Spleen (tissue), 7 donors: ENCODE measurements around the gene HOXA2.

Experiments used
- POLR2A ChIP-seq, 3 donors: fragments of 450-650 bp; IDR thresholded peaks; one replicate each; pipeline ENCODE4 v1.5.1; 2017; ENCODE audit warnings: antibody characterized with exemption in 3 of 3, mild to moderate bottlenecking in 1 of 3
- TF ChIP-seq, protein P1 (sequence below), 11 experiments: fragments of 200-600 bp in 7 of 11; fragments of 450-650 bp in 4 of 11; sonication (generic) in 4 of 11; IDR thresholded peaks in 8 of 11; conservative IDR thresholded peaks in 3 of 11; 1 replicate in 7 of 11; 2 replicates in 4 of 11; pipeline versions ENCODE4 v1.4.0 to v1.8.0; 2016 to 2021; ENCODE audit warnings: antibody characterized with exemption in 11 of 11, inconsistent platforms in 4 of 11, mild to moderate bottlenecking in 1 of 11
- donor health status: DM: no; HTN: no; CAD: no; lungs with moderate emphysema.
- donor health status: DM: no; HTN: no; CAD: no.
- donor health status: DM: no; HTN: no; CAD: no.

DNA sequence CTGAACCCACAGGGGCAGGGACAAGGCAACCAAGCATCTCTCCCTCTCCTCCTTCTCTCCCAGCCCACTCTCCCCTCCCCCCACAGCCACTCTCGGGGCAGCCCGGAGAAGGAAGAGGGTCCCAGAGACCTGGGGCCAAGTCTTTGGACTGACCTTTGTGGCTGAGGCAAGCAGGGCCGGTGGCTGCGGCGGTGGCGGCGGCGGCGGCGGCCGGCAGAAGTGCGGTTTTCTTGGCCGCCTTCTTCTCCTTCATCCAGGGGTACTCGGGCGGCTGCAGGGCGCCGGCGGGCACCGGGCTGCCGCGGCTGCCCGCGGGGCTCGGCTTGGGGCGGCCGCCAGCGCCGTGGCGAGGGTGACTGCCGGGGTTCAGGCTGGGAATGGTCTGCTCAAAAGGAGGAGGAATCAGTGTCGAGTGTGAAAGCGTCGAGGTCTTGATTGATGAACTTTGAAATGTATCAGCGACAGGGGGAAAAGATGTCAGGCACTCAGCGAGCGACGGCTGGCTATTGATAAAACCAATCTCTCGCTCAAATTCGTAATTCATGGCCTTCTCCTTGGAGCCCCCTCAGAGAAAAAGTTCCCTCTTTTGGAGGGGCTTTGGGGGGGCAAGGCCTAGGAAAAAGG, 414 bp downstream of the HOXA2 start:
- TF ChIP-seq POLR2A (IDR thresholded peaks at IDR 0.05), result no peak
- TF ChIP-seq, protein P1, sequence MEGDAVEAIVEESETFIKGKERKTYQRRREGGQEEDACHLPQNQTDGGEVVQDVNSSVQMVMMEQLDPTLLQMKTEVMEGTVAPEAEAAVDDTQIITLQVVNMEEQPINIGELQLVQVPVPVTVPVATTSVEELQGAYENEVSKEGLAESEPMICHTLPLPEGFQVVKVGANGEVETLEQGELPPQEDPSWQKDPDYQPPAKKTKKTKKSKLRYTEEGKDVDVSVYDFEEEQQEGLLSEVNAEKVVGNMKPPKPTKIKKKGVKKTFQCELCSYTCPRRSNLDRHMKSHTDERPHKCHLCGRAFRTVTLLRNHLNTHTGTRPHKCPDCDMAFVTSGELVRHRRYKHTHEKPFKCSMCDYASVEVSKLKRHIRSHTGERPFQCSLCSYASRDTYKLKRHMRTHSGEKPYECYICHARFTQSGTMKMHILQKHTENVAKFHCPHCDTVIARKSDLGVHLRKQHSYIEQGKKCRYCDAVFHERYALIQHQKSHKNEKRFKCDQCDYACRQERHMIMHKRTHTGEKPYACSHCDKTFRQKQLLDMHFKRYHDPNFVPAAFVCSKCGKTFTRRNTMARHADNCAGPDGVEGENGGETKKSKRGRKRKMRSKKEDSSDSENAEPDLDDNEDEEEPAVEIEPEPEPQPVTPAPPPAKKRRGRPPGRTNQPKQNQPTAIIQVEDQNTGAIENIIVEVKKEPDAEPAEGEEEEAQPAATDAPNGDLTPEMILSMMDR (IDR thresholded peaks at IDR 0.05 in 8 of 11, conservative IDR thresholded peaks at IDR 0.05 in 3 of 11), result no peak
